HUES6 (cell line): ENCODE measurements around the gene FNDC3B.

Experiments
- H3K27ac ChIP-seq: 2 replicates; pipeline ENCODE4 v1.7.0; 2013; ENCODE audit warnings: low read depth, mild to moderate bottlenecking, low read length, inconsistent platforms
- H3K27me3 ChIP-seq: 2 replicates; pipeline ENCODE4 v1.6.1; 2013; ENCODE audit warnings: low read length; ENCODE audit not compliant: control insufficient read depth, insufficient read depth
- H3K36me3 ChIP-seq: 2 replicates; pipeline ENCODE4 v1.6.1; 2013; ENCODE audit warnings: low read length; ENCODE audit not compliant: control insufficient read depth, insufficient read depth
- H3K4me1 ChIP-seq: 2 replicates; pipeline ENCODE4 v1.6.1; 2013; ENCODE audit warnings: low read length; ENCODE audit not compliant: control insufficient read depth, insufficient read depth
- H3K4me3 ChIP-seq: 2 replicates; pipeline ENCODE4 v1.5.1; 2013; ENCODE audit warnings: low read depth, low read length
- H3K9ac ChIP-seq: one replicate; pipeline ENCODE4 v1.6.1; 2013; ENCODE audit warnings: mild to moderate bottlenecking, low read length
- H3K9me3 ChIP-seq: 2 replicates; pipeline ENCODE4 v1.6.1; 2013; ENCODE audit warnings: low read depth, low read length; ENCODE audit not compliant: control insufficient read depth, insufficient read depth

Gene FNDC3B

DNA sequence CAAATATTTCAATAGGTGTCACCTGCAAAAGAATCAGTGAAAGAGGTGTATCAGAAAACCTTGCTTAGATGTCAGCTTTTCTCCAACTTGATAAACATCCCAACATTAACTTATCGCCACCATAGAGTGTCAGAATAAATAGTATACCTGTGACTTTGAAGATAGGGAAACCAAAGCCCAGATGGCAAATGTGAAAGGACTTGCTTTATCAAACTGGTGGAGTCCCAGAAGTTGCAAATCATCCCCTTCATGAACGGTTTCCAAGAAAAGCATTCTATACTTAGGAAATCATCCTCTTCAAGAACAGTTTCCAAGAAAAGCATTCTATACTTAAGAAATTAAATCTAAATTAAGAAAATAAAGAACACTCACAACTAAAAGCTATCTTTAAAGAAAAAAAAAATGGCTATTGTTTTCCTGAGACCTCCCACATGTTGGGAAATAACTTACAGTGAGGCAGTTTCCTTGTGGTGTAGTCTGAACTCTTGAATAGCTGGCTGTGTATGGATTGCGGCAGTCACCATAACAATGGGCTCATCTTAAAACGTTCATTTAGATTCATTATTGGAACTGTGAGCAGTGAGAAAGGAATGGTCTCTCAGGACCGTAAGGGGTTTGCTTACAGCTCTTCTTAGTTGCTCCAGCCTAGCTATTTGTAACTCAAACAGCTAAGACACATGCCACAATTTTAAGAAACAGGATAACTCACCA is 352.4 kb downstream of the FNDC3B start:
- H3K36me3 ChIP-seq: peaks cover 2% of the 10 kb centered on the region; the same call in 1 of the 2 replicates
- H3K4me1 ChIP-seq: no peaks in the 10 kb centered on the region
- H3K9me3 ChIP-seq: no peaks in the 10 kb centered on the region
- H3K9ac ChIP-seq: no peak overlapping the region
- H3K27ac ChIP-seq: no peak overlapping the region
- no peak overlapping the region for H3K4me3 ChIP-seq
- H3K27me3 ChIP-seq: no peaks in the 10 kb centered on the region

DNA sequence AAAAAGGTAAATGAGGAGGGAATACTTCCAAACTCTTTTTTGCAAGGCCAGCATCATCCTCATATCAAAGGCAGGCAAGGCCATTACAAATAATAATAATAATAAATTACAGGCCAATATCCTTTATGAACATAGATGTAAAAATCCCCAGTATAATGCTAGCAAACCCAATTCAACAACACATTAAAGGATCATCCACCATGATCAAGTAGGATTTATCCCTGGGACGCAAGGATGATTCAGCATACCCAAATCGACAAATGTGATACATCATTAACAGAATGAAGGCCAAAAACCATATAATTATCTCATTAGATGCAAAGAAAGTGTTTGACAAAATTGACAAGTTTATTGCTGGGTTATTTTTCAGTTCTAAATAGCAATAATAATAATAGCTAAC is 355.3 kb downstream of the FNDC3B start:
- Histone ChIP-seq H3K27me3 (no peaks in the 10 kb centered on the region), H3K4me3 (no peak overlapping the region), H3K27ac (no peak overlapping the region)

DNA sequence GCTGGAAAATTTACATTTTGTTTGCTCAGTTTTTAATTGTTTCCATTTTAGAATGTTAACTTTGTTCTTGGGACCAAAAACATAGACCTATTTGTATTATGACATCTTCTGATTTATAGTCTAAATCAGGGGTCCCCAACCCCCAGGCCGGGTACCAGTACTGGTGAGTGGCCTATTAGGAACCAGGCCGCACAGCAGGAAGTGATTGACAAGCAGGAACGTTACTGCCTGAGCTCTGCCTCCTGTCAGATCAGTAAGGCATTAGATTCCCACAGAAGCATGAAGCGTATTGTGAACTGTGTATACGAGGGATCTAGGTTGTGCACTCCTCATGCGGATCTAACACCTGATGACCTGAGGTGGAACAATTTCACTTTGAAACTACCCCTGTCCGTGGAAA is 357.0 kb downstream of the FNDC3B start:
- H3K4me3 ChIP-seq: no peak overlapping the region
- H3K4me1 ChIP-seq: no peaks in the 10 kb centered on the region
- H3K36me3 ChIP-seq: peaks cover 22% of the 10 kb centered on the region
- no peak overlapping the region for H3K9ac ChIP-seq
- H3K27me3 ChIP-seq: no peaks in the 10 kb centered on the region
- no peaks in the 10 kb centered on the region for H3K9me3 ChIP-seq
- no peak overlapping the region for H3K27ac ChIP-seq

More for the DNA sequence above, 355.3 kb downstream of the FNDC3B start:
- H3K9ac ChIP-seq: no peak overlapping the region
- H3K36me3 ChIP-seq: peaks cover 19% of the 10 kb centered on the region
- no peaks in the 10 kb centered on the region for H3K4me1 ChIP-seq
- H3K9me3 ChIP-seq: no peaks in the 10 kb centered on the region

DNA sequence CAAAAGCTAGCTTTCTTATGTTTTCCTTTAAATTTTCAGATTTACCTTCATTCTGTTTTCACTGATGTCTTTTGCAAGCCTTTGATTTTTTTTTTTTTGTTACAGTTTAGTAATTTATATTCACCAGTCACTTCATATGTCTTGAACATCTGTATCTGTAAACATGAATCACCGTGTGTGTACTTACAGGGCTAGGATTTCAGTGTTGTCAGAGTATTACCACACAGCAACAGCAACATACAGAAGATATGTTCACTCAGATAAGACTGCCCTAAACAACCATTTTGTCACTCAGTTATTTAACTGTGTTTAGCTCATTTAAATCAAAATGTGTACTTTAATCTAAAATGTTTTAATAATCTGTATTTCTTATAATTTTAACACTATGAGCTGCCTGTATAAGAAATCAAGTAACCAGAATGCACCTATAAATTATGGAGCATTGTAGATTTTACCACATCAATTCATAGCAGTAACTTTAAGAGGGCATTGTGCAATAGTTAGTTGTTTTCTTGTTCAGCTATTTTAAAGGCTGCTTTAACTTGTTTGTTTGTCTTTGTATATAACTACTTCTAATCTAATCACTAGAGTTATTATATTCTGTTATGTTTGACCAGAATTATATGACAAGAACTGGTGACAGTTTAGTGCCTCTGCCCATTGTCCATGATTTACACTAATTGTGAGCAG is 358.5 kb downstream of the FNDC3B start:
- no peak overlapping the region for H3K9ac ChIP-seq
- no peaks in the 10 kb centered on the region for H3K27me3 ChIP-seq
- no peak overlapping the region for H3K27ac ChIP-seq
- peaks cover 21% of the 10 kb centered on the region for H3K36me3 ChIP-seq
- no peaks in the 10 kb centered on the region for H3K4me1 ChIP-seq
- H3K4me3 ChIP-seq: no peak overlapping the region
- no peaks in the 10 kb centered on the region for H3K9me3 ChIP-seq

DNA sequence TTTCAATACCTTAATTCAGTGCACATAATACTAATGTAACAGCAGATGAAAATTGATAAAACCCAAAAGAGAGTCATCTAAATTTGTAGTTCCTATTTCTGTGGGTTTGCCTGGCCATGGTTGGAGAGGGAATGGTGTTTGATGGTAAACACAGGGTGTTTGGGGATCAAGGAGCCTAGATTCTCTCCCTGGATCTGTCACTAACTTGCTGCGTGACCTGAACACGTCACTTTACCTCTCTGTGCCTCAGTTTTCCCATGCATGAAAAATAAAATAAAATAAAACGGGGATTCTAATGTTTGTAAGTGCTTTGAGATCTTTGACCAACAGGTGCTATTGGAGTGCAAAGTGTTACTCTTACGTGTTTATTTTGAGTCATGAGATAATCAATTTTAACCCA is 359.1 kb downstream of the FNDC3B start:
- Histone ChIP-seq H3K4me1 (no peaks in the 10 kb centered on the region), H3K9me3 (no peaks in the 10 kb centered on the region), H3K4me3 (no peak overlapping the region), H3K27ac (no peak overlapping the region), H3K9ac (no peak overlapping the region), H3K36me3 (peaks cover 21% of the 10 kb centered on the region), H3K27me3 (no peaks in the 10 kb centered on the region)

DNA sequence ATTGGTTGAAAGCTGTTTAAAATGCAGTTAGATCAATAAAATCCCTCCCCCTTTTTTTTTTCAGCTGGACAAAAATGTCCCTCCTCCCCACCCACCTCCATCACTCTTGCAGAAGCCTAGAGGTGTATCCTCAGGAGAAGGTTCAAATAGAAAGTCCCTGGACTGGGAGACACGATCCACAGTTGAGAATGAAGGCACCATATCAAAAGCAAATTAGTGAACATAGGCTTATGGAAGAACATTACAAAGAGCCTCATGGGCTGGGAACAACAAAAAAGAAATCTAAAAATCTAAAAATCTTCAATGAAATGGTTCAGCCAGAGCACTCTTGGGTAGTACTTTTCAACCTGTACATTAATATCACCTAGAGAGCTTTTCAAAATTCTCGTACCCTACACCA is 362.7 kb downstream of the FNDC3B start:
- Histone ChIP-seq H3K27ac (no peak overlapping the region), H3K9me3 (no peaks in the 10 kb centered on the region), H3K36me3 (peaks cover 20% of the 10 kb centered on the region), H3K9ac (no peak overlapping the region), H3K4me3 (no peak overlapping the region), H3K27me3 (no peaks in the 10 kb centered on the region), H3K4me1 (no peaks in the 10 kb centered on the region)

DNA sequence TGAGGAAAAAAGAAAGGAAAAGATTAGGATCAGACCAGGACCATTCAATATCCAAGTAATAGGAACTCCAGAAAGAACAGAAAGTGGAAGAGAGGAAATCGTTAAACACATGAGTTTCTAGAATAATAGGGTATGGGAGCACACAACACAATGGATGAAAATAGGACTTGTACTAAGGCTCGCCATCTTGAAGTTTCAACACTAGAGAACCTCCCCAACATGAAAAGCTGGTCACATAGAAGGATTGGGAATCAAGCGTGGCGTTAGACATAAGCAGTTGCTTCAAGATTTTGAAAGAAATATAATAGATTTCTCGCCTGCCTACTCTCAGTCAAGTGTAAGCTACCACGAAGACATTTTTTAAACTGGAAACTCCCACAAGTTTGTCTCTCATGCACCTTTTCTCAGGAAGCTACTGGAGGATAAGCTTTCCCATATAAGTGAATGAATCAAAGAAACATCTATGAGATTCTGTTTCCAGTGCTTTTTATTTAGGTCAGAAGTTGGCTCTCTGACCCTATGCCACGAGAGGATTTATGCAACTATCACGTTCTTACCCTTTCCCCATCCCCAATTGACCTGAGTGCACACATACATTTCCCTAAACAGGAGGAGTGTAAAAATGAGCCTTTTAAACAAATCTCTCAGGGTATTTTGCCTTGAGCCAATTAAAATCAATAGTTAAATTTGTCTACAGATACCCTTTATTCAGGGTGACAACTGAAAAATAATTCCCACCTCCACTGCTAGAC is 363.7 kb downstream of the FNDC3B start:
- Histone ChIP-seq H3K27me3 (no peaks in the 10 kb centered on the region), H3K9ac (no peak overlapping the region), H3K9me3 (no peaks in the 10 kb centered on the region), H3K27ac (no peak overlapping the region), H3K36me3 (peaks cover 13% of the 10 kb centered on the region), H3K4me1 (no peaks in the 10 kb centered on the region), H3K4me3 (no peak overlapping the region)

DNA sequence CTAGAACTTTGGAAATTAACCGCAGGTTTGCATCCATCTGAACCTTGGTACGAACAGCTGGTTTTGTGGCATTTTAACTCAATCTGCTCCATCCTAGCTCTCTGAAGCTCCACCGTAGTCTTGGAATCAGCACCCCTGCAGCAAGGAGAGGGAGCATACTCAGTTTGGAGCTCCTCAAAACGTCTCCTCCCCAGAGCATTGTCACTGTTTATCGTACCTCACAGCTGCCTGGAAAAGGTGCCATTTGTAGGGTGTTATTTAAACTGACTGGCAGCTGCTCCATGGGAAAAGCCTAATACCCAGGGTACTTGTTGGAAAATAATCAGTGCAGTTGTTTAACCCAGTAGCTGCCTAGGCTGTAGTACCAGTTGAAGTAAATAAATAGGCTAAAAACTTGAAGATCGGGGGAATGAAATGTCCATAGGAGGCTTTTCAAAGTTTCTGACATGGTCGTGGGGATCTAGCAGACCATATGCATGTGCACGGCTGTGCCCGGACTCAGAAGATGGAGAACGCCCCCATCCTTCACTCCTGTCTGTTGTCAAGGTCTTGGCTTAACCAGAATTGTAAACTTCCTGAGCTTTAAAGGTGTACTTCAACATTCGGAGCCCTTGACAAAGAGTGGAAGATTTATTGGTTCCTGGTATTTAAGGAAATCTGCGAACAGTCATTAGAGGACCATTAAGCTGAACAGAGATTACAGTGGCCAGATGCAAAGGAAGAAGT is 365.0 kb downstream of the FNDC3B start:
- Histone ChIP-seq H3K27me3 (no peaks in the 10 kb centered on the region), H3K9me3 (no peaks in the 10 kb centered on the region), H3K9ac (no peak overlapping the region), H3K4me1 (no peaks in the 10 kb centered on the region), H3K36me3 (peaks cover 4% of the 10 kb centered on the region; the same call in 1 of the 2 replicates), H3K4me3 (no peak overlapping the region), H3K27ac (no peak overlapping the region)

DNA sequence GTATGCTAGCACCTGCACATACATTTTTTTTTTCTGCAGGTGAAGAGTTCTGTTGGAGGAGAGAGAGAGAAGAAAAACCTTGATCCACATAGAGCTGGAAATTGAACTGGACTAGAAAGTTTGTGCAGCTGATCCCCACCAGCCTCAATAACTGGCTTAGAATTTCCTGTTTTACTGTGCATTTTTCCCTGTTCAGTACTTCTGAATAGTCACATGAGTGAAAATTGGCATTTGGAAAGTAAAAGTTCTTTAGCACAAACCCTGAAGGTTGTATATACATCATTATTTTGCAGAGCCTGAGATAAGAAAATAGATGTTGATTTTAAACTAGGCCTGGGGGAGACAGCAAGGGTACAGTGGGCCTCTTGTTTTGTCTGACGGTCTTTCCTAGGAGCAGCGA is 366.5 kb downstream of the FNDC3B start:
- Histone ChIP-seq H3K36me3 (peaks cover 4% of the 10 kb centered on the region; the same call in 1 of the 2 replicates), H3K27ac (no peak overlapping the region), H3K4me3 (no peak overlapping the region), H3K9me3 (no peaks in the 10 kb centered on the region), H3K4me1 (no peaks in the 10 kb centered on the region), H3K9ac (no peak overlapping the region), H3K27me3 (no peaks in the 10 kb centered on the region)

DNA sequence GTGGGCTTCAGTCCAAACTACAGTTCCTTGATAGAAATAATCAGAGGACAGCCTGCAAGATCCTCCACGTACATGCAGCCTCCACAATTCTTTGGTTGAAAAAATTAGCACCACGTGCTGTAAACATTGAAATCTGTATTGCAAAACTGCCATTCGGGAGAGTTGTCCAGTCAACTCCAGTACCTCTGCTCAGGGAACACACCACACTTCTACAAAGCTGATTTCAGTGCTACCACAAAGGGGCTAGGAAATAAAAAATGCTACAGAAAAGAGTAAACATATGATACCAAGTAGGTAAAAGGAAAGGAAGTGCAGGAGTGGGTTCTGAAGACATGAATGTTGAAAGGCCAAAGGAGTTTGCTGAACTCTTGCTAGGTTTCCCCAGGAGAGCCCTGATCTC is 368.5 kb downstream of the FNDC3B start:
- Histone ChIP-seq H3K9ac (no peak overlapping the region), H3K27ac (no peak overlapping the region), H3K27me3 (no peaks in the 10 kb centered on the region), H3K4me3 (no peak overlapping the region), H3K9me3 (no peaks in the 10 kb centered on the region), H3K36me3 (no peaks in the 10 kb centered on the region), H3K4me1 (no peaks in the 10 kb centered on the region)
